HG03064 (cell line): ENCODE results near the gene LGR5.

Experiments used
- ATAC-seq: cut with Tn5 transposase; IDR thresholded peaks from one replicate; pipeline ENCODE4 v1.9.1; 2021; ENCODE audit warnings: low read depth; ENCODE audit not compliant: unreplicated experiment

Gene LGR5

GRCh38 chr12:71587012-71587411 lies 147.4 kb downstream of the LGR5 start:
- no peak for ATAC-seq

- ATAC-seq, result no peak
These were observed 149.9 kb downstream of the LGR5 start for GRCh38 chr12:71589478-71589881.

GRCh38 chr12:71591601-71592000 lies 152.0 kb downstream of the LGR5 start:
- ATAC-seq, result no peak

- ATAC-seq, result no peak
These were observed 153.2 kb downstream of the LGR5 start for GRCh38 chr12:71592841-71593240.

- no peak for ATAC-seq
These were observed 154.8 kb downstream of the LGR5 start for GRCh38 chr12:71594214-71594948.

- no peak for ATAC-seq
These were observed 159.6 kb downstream of the LGR5 start for GRCh38 chr12:71599210-71599609.

- ATAC-seq, result no peak
These were observed 161.9 kb downstream of the LGR5 start for GRCh38 chr12:71601546-71601945.

GRCh38 chr12:71602761-71603577 lies 163.4 kb downstream of the LGR5 start:
- no peak for ATAC-seq

GRCh38 chr12:71605039-71605438 lies 165.4 kb downstream of the LGR5 start:
- no peak for ATAC-seq

- ATAC-seq, result no peak
These were observed 168.1 kb downstream of the LGR5 start for GRCh38 chr12:71607494-71608330.

GRCh38 chr12:71610031-71610795 lies 170.6 kb downstream of the LGR5 start:
- ATAC-seq, result no peak

GRCh38 chr12:71621938-71622337 lies 182.3 kb downstream of the LGR5 start:
- no peak for ATAC-seq

GRCh38 chr12:71625476-71625875 lies 185.9 kb downstream of the LGR5 start:
- ATAC-seq, result no peak

GRCh38 chr12:71626098-71626497 lies 186.5 kb downstream of the LGR5 start:
- ATAC-seq, result no peak

GRCh38 chr12:71626768-71627167 lies 187.2 kb downstream of the LGR5 start:
- ATAC-seq, result no peak

- ATAC-seq, result no peak
These were observed 187.9 kb downstream of the LGR5 start for GRCh38 chr12:71627438-71628002.
